AG04449 (cell line): Measurements from ENCODE around the gene PDE1C.

Source experiments
- CTCF ChIA-PET: fragments of 350-600 bp; formaldehyde crosslinking; extraction: SDS; loops from one replicate; lab custom pipeline; 2021; ENCODE audit warnings: antibody characterized with exemption; lab: Yijun Ruan, JAX
- POLR2A ChIA-PET: fragments of 400-600, 350-600 bp; formaldehyde crosslinking; extraction: SDS; loops from one replicate; lab custom pipeline; 2020; ENCODE audit warnings: antibody characterized with exemption, inconsistent platforms; lab: Yijun Ruan, JAX
- DNase-seq: peaks from one replicate; pipeline ENCODE4 v3.0.0-alpha.2; 2010; ENCODE audit warnings: low read depth, low spot score
- H3K4me3 ChIP-seq: 2 replicates; pipeline ENCODE4 v1.5.1; 2011; ENCODE audit warnings: low read depth, mild to moderate bottlenecking, control low read depth, low read length
- CTCF ChIP-seq: IDR thresholded peaks from one replicate; pipeline ENCODE4 v1.5.1; 2011; ENCODE audit warnings: mild to moderate bottlenecking, moderate library complexity, low read length, control low read depth, inconsistent platforms; ENCODE audit not compliant: insufficient read depth; ENCODE audit errors: missing control alignments

Gene PDE1C

GRCh38 chr7:31991406-31991805, 78.8 kb downstream of the PDE1C start:
- no peak overlapping the region for H3K4me3 ChIP-seq
- ChIA-PET POLR2A (no interaction called here), CTCF (interaction anchor here (1.0 to 1.7 kb wide), 2 partner anchors 174 to 213 kb away, joined by 3 to 4 read pairs; no protein-coding TSS in a partner anchor)
- TF ChIP-seq CTCF = no peak
- no peak for DNase-seq

- ChIA-PET POLR2A (interaction anchor here (0.5 to 1.1 kb wide), 2 partner anchors 26 to 39 kb away, joined by 3 read pairs; no protein-coding TSS in a partner anchor), CTCF (no interaction called here)
- DNase-seq = peak; percentile 49
- no peak for TF ChIP-seq CTCF
- no peak overlapping the region for H3K4me3 ChIP-seq
Observed at GRCh38 chr7:31986878-31987518, 83.2 kb downstream of the PDE1C start.

- POLR2A ChIA-PET = no interaction called here
Observed at GRCh38 chr7:31982962-31983361, 87.2 kb downstream of the PDE1C start.

GRCh38 chr7:31981874-31982390, 88.3 kb downstream of the PDE1C start:
- no peak for TF ChIP-seq CTCF
- no peak for DNase-seq
- H3K4me3 ChIP-seq = no peak overlapping the region
- ChIA-PET CTCF (interaction anchor here (0.9 kb wide), 1 partner anchor 200 kb away, joined by 3 read pairs; no protein-coding TSS in a partner anchor), POLR2A (no interaction called here)

More at GRCh38 chr7:31982962-31983361, 87.2 kb downstream of the PDE1C start:
- CTCF ChIA-PET = no interaction called here
- H3K4me3 ChIP-seq = no peak overlapping the region
- DNase-seq = no peak
- no peak for TF ChIP-seq CTCF

- POLR2A ChIA-PET = no interaction called here
- CTCF ChIA-PET = no interaction called here
- DNase-seq = no peak
- no peak overlapping the region for H3K4me3 ChIP-seq
- no peak for TF ChIP-seq CTCF
Observed at GRCh38 chr7:31979690-31980330, 90.4 kb downstream of the PDE1C start.

GRCh38 chr7:31975546-31975945, 94.7 kb downstream of the PDE1C start:
- no peak for TF ChIP-seq CTCF
- POLR2A ChIA-PET = no interaction called here
- H3K4me3 ChIP-seq = no peak overlapping the region
- DNase-seq = no peak
- CTCF ChIA-PET = no interaction called here
